Measurements from ENCODE around the gene COMT. TPM values are rescaled to one million over a fixed set of nuclear protein-coding genes. Genes with fewer than 3 reads are reported as not detected.

The COMT gene
- total RNA-seq, 1 donor from 2014 or later: 150 TPM

DNA sequence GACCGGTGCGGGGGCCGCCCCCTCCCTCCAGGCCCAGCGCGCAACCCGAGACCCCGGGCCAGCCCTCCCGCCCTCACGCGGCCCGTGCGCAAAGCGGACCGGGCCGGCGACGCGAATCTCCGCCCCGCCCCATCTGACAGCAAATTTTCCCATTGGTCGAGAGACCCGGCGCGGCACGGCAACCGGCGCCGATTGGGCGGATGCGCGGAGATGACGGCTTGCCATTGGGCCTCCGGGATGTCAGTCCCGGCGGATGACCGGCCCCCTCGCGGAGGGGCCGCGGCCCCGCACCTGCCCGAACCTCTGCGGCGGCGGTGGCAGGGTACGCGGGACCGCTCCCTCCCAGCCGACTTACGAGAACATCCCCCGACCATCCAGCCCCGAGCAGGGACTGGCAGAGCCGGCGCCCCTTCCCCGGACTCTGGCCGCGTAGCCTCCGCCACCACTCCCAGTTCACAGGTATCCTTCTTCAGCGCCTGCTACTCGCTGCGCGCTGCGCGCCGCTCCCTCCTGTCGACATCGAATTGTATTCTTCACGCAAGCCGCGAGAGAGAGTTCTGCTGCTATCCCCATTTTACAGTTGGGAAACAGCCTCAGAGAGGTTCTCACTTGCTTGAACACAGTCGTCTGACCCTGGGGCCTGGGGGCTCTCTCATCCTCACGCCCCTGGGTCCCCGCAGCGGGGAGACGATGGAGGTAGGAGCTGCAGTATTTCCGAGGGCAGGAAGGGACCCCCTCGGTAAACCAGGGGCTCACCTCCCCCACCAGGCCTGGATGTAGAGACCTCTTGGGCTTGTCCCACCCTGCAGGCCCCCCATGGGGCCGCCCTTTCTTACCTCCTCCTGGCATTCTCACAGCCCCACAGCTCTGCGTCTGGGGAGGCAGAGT, 75.4 kb downstream of the COMT start, which contains the start of gene ARVCF:
TSS of gene ARVCF (minus strand) at position 90 of the 888 bp plus-strand sequence. CDS start 26,029 bp downstream, outside the sequence.
- peak; percentile 57 to 93 for DNase-seq (ENCODE audit: low spot score in 2 of 2)
- peak within 1 kb of the TSS; percentile 84 to 91 for H3K4me3 ChIP-seq
- no peaks in the 10 kb centered on the region for H3K9me3 ChIP-seq
- no peaks in the 10 kb centered on the region for H3K36me3 ChIP-seq
- intact Hi-C loops (cut with DNase I): loop anchor here (2.0 kb wide), 2 partner anchors 20 to 30 kb away; no protein-coding TSS in a partner anchor
- no peaks in the 10 kb centered on the region for H3K27me3 ChIP-seq
- peak in 2 of 3 experiments; percentile 30 to 48 for TF ChIP-seq CTCF (IDR thresholded peaks at IDR 0.05)
- peak within 1 kb of the TSS in 1 of 2 donors; percentile 21 for H3K27ac ChIP-seq
- H3K4me1 ChIP-seq: peaks cover 6 to 21% of the 10 kb centered on the region in 2 donors

DNA sequence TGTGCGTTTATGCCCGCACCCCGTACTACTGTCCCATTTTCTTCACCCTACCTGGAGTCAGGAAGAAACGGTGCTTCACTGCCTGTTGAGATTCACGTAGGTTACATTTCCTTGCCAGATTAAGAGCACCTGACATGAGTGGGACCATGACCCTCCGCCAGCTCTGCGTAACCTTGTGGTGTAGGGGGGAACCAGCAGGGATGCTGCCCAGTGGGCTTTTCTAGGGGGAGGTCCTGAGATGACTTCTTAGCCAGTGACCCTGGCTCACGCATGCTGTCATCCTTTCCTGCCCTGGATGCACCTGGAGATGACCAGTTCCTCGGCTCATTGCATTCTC, 76.0 kb downstream of the COMT start:
- no peak overlapping the region for H3K27ac ChIP-seq
- DNase-seq (ENCODE audit: low spot score in 2 of 2): no peak
- H3K4me3 ChIP-seq: peak overlapping the region in 1 of 2 donors; percentile 84
- no peaks in the 10 kb centered on the region for H3K36me3 ChIP-seq
- TF ChIP-seq CTCF (IDR thresholded peaks at IDR 0.05): no peak
- H3K27me3 ChIP-seq: no peaks in the 10 kb centered on the region
- H3K4me1 ChIP-seq: peaks cover 11 to 28% of the 10 kb centered on the region in 2 donors
- H3K9me3 ChIP-seq: no peaks in the 10 kb centered on the region
- intact Hi-C loops (cut with DNase I): loop anchor here (2.0 kb wide), 2 partner anchors 21 to 31 kb away; no protein-coding TSS in a partner anchor

- H3K36me3 ChIP-seq: no peaks in the 10 kb centered on the region
- no peak overlapping the region for H3K4me3 ChIP-seq
- peaks cover 11 to 28% of the 10 kb centered on the region in 2 donors for H3K4me1 ChIP-seq
- no peak for DNase-seq (ENCODE audit: low spot score in 2 of 2)
- no peak overlapping the region for H3K27ac ChIP-seq
- H3K9me3 ChIP-seq: no peaks in the 10 kb centered on the region
- H3K27me3 ChIP-seq: no peaks in the 10 kb centered on the region
- intact Hi-C loops (cut with DNase I): no loop called here
- TF ChIP-seq CTCF (IDR thresholded peaks at IDR 0.05): no peak
These were observed 76.4 kb downstream of the COMT start for GRCh38 chr22:20018001-20018400.

Other genes with a start within 250 kb of the COMT start
- gene SEPTIN5, start 227.3 kb upstream of the COMT start, total RNA-seq: 105 TPM
- 50.2 TPM for gene GP1BB, start 218.2 kb upstream of the COMT start, total RNA-seq
- not detected for gene TBX1, start 181.0 kb upstream of the COMT start, total RNA-seq
- gene GNB1L, start 86.9 kb upstream of the COMT start, total RNA-seq: 7.9 TPM
- gene RTL10, start 86.9 kb upstream of the COMT start, total RNA-seq: 8.8 TPM
- 46.0 TPM for gene TXNRD2, start within 50 bp of the COMT start, total RNA-seq
- 252 TPM for gene ARVCF, start 75.1 kb downstream of the COMT start, total RNA-seq
- 26.3 TPM for gene TANGO2, start 79.3 kb downstream of the COMT start, total RNA-seq
- 18.0 TPM for gene DGCR8, start 138.5 kb downstream of the COMT start, total RNA-seq
- gene RANBP1, start 174.3 kb downstream of the COMT start, total RNA-seq: 302 TPM
- 161 TPM for gene TRMT2A, start 175.5 kb downstream of the COMT start, total RNA-seq
- gene ZDHHC8, start 190.0 kb downstream of the COMT start, total RNA-seq: 35.5 TPM
- gene CCDC188, start 209.3 kb downstream of the COMT start, total RNA-seq: not detected